ENCODE results near the gene NTNG1.

The NTNG1 gene

DNA sequence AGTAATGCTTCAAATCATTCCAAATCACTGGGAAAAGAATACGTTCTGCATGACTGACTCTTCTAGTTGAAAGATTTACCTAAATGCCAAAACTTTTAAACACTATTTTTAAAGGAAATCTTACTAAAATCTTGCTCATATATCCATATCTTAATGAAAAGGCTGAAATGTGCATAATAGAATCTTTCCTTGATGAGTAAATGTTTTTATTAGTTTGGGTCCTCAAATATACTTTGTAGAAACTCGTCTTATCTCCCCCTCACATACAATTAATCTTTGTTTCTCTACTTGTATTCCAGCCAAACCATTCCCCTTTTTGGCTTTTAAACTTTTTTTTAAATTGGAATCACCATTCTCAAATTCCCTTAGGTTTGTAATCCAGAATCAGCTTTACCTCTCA is 110.2 kb downstream of the NTNG1 start:
- H3K4me3 ChIP-seq (ENCODE audit: low read depth in 1 of 5, low read length in 5 of 5) = no peak overlapping the region
- no peaks in the 10 kb centered on the region for H3K27me3 ChIP-seq (ENCODE audit: control insufficient read depth in 5 of 5, insufficient read depth in 4 of 5, low read length in 5 of 5)
- H3K27ac ChIP-seq (ENCODE audit: low read depth, low read length) = no peak overlapping the region
- H3K9ac ChIP-seq (ENCODE audit: low read length in 5 of 5) = no peak overlapping the region
- no peaks in the 10 kb centered on the region for H3K4me1 ChIP-seq (ENCODE audit: control insufficient read depth in 5 of 5, insufficient read depth in 5 of 5, low read length in 5 of 5)
- no peaks in the 10 kb centered on the region for H3K36me3 ChIP-seq (ENCODE audit: control insufficient read depth in 5 of 5, insufficient read depth in 5 of 5, low read length in 5 of 5)
- H3K9me3 ChIP-seq (ENCODE audit: control insufficient read depth in 5 of 5, low read length in 5 of 5) = no peaks in the 10 kb centered on the region

GRCh38 chr1:107251839-107252238 is 111.0 kb downstream of the NTNG1 start:
- Histone ChIP-seq H3K36me3 (ENCODE audit: control insufficient read depth in 5 of 5, insufficient read depth in 5 of 5, low read length in 5 of 5) (no peaks in the 10 kb centered on the region), H3K9me3 (ENCODE audit: control insufficient read depth in 5 of 5, low read length in 5 of 5) (no peaks in the 10 kb centered on the region), H3K27me3 (ENCODE audit: control insufficient read depth in 5 of 5, insufficient read depth in 4 of 5, low read length in 5 of 5) (no peaks in the 10 kb centered on the region), H3K27ac (ENCODE audit: low read depth, low read length) (no peak overlapping the region), H3K4me1 (ENCODE audit: control insufficient read depth in 5 of 5, insufficient read depth in 5 of 5, low read length in 5 of 5) (no peaks in the 10 kb centered on the region), H3K4me3 (ENCODE audit: low read depth in 1 of 5, low read length in 5 of 5) (no peak overlapping the region), H3K9ac (ENCODE audit: low read length in 5 of 5) (no peak overlapping the region)

DNA sequence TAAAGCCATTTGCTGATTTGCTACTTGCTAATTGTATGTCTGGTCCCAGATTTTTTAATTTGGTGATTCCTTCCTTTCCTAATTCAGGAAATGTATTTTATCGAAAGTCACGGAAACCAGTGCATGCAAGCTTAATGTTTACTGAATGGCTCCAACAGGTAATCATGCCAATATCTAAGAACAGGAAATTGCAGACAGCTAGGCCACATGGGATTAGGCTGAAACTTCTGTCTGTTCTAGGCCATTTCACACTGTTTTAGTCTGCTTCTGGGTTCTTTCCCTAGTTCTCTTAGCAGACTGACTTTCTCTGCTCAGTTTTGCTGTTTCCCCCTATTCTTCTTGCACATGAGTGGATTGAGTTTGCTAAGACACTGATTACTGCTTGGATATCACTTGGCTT is 111.4 kb downstream of the NTNG1 start:
- no peak overlapping the region for H3K27ac ChIP-seq (ENCODE audit: low read depth, low read length)

GRCh38 chr1:107254306-107254705 is 113.5 kb downstream of the NTNG1 start:
- Histone ChIP-seq H3K4me1 (ENCODE audit: control insufficient read depth in 5 of 5, insufficient read depth in 5 of 5, low read length in 5 of 5) (no peaks in the 10 kb centered on the region), H3K9ac (ENCODE audit: low read length in 5 of 5) (no peak overlapping the region), H3K36me3 (ENCODE audit: control insufficient read depth in 5 of 5, insufficient read depth in 5 of 5, low read length in 5 of 5) (no peaks in the 10 kb centered on the region), H3K9me3 (ENCODE audit: control insufficient read depth in 5 of 5, low read length in 5 of 5) (no peaks in the 10 kb centered on the region), H3K4me3 (ENCODE audit: low read depth in 1 of 5, low read length in 5 of 5) (no peak overlapping the region), H3K27ac (ENCODE audit: low read depth, low read length) (no peak overlapping the region), H3K27me3 (ENCODE audit: control insufficient read depth in 5 of 5, insufficient read depth in 4 of 5, low read length in 5 of 5) (no peaks in the 10 kb centered on the region)

More for the DNA sequence above, 111.4 kb downstream of the NTNG1 start:
- no peaks in the 10 kb centered on the region for H3K27me3 ChIP-seq (ENCODE audit: control insufficient read depth in 5 of 5, insufficient read depth in 4 of 5, low read length in 5 of 5)
- H3K4me1 ChIP-seq (ENCODE audit: control insufficient read depth in 5 of 5, insufficient read depth in 5 of 5, low read length in 5 of 5) = no peaks in the 10 kb centered on the region
- H3K36me3 ChIP-seq (ENCODE audit: control insufficient read depth in 5 of 5, insufficient read depth in 5 of 5, low read length in 5 of 5) = no peaks in the 10 kb centered on the region
- H3K9ac ChIP-seq (ENCODE audit: low read length in 5 of 5) = no peak overlapping the region
- no peaks in the 10 kb centered on the region for H3K9me3 ChIP-seq (ENCODE audit: control insufficient read depth in 5 of 5, low read length in 5 of 5)
- no peak overlapping the region for H3K4me3 ChIP-seq (ENCODE audit: low read depth in 1 of 5, low read length in 5 of 5)

GRCh38 chr1:107255469-107255868 is 114.6 kb downstream of the NTNG1 start:
- Histone ChIP-seq H3K27ac (ENCODE audit: low read depth, low read length) (no peak overlapping the region), H3K4me3 (ENCODE audit: low read depth in 1 of 5, low read length in 5 of 5) (no peak overlapping the region), H3K27me3 (ENCODE audit: control insufficient read depth in 5 of 5, insufficient read depth in 4 of 5, low read length in 5 of 5) (no peaks in the 10 kb centered on the region), H3K4me1 (ENCODE audit: control insufficient read depth in 5 of 5, insufficient read depth in 5 of 5, low read length in 5 of 5) (no peaks in the 10 kb centered on the region), H3K36me3 (ENCODE audit: control insufficient read depth in 5 of 5, insufficient read depth in 5 of 5, low read length in 5 of 5) (no peaks in the 10 kb centered on the region), H3K9ac (ENCODE audit: low read length in 5 of 5) (no peak overlapping the region), H3K9me3 (ENCODE audit: control insufficient read depth in 5 of 5, low read length in 5 of 5) (no peaks in the 10 kb centered on the region)

GRCh38 chr1:107262467-107263286 is 121.8 kb downstream of the NTNG1 start:
- H3K27ac ChIP-seq (ENCODE audit: low read depth, low read length) = no peak overlapping the region
- H3K4me3 ChIP-seq (ENCODE audit: low read depth in 1 of 5, low read length in 5 of 5) = no peak overlapping the region
- no peaks in the 10 kb centered on the region for H3K36me3 ChIP-seq (ENCODE audit: control insufficient read depth in 5 of 5, insufficient read depth in 5 of 5, low read length in 5 of 5)
- H3K4me1 ChIP-seq (ENCODE audit: control insufficient read depth in 5 of 5, insufficient read depth in 5 of 5, low read length in 5 of 5) = no peaks in the 10 kb centered on the region
- H3K9ac ChIP-seq (ENCODE audit: low read length in 5 of 5) = no peak overlapping the region
- H3K27me3 ChIP-seq (ENCODE audit: control insufficient read depth in 5 of 5, insufficient read depth in 4 of 5, low read length in 5 of 5) = no peaks in the 10 kb centered on the region
- no peaks in the 10 kb centered on the region for H3K9me3 ChIP-seq (ENCODE audit: control insufficient read depth in 5 of 5, low read length in 5 of 5)

DNA sequence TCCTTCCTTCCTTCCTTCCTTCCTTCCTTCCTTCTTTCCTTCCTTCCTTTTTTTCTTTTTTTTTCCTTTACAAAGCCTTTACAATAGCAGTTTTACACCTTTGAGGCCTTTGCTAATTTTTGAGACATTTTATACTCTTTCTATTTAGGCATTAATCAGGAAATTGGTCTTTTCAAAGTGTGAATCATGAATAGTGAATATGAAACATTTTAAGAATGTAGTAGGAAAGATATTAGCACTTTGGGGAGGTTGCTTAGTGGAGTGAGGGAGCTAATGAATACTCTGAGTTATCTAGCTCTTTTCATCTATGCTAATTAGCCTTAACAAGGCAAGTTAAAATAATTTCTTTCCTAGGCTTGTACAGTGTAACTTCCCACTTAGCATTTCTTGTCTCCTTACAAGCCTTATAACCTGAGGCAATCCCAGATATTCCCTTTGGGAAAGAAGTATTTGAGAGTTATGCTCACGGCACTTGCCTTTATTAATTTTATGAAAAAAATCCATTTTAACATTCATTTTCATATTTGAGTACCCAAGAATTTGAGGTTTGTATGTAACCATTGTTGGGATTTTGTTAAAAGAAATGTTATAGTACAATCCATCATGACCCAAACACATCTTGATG is 122.6 kb downstream of the NTNG1 start:
- Histone ChIP-seq H3K27me3 (ENCODE audit: control insufficient read depth in 5 of 5, insufficient read depth in 4 of 5, low read length in 5 of 5) (no peaks in the 10 kb centered on the region), H3K36me3 (ENCODE audit: control insufficient read depth in 5 of 5, insufficient read depth in 5 of 5, low read length in 5 of 5) (no peaks in the 10 kb centered on the region), H3K4me1 (ENCODE audit: control insufficient read depth in 5 of 5, insufficient read depth in 5 of 5, low read length in 5 of 5) (no peaks in the 10 kb centered on the region), H3K9ac (ENCODE audit: low read length in 5 of 5) (no peak overlapping the region), H3K27ac (ENCODE audit: low read depth, low read length) (no peak overlapping the region), H3K9me3 (ENCODE audit: control insufficient read depth in 5 of 5, low read length in 5 of 5) (no peaks in the 10 kb centered on the region), H3K4me3 (ENCODE audit: low read depth in 1 of 5, low read length in 5 of 5) (no peak overlapping the region)

DNA sequence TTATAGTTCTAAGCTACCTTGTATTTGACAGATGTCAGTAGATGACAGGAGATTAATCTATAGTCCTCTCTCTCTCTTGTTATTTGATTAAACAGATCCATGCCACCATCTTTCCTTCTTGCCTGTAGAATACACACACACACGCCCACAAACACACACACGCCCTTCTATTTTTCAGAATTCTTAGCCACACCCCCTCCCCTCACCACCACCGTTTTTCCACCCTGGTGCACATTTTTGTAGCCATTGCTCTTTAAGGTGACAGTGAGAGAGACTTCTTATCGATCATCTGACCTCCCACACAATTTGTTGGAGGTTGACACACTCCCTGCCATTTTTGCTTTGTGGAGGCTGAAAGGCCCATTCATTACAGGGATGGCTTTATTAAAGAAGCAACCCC is 123.2 kb downstream of the NTNG1 start:
- H3K27ac ChIP-seq (ENCODE audit: low read depth, low read length) = no peak overlapping the region
- no peaks in the 10 kb centered on the region for H3K9me3 ChIP-seq (ENCODE audit: control insufficient read depth in 5 of 5, low read length in 5 of 5)
- no peaks in the 10 kb centered on the region for H3K36me3 ChIP-seq (ENCODE audit: control insufficient read depth in 5 of 5, insufficient read depth in 5 of 5, low read length in 5 of 5)
- no peak overlapping the region for H3K9ac ChIP-seq (ENCODE audit: low read length in 5 of 5)
- H3K4me1 ChIP-seq (ENCODE audit: control insufficient read depth in 5 of 5, insufficient read depth in 5 of 5, low read length in 5 of 5) = no peaks in the 10 kb centered on the region
- H3K27me3 ChIP-seq (ENCODE audit: control insufficient read depth in 5 of 5, insufficient read depth in 4 of 5, low read length in 5 of 5) = no peaks in the 10 kb centered on the region
- H3K4me3 ChIP-seq (ENCODE audit: low read depth in 1 of 5, low read length in 5 of 5) = no peak overlapping the region

- H3K27ac ChIP-seq (ENCODE audit: low read depth, low read length) = no peak overlapping the region
- no peaks in the 10 kb centered on the region for H3K36me3 ChIP-seq (ENCODE audit: control insufficient read depth in 5 of 5, insufficient read depth in 5 of 5, low read length in 5 of 5)
- H3K27me3 ChIP-seq (ENCODE audit: control insufficient read depth in 5 of 5, insufficient read depth in 4 of 5, low read length in 5 of 5) = no peaks in the 10 kb centered on the region
- H3K9me3 ChIP-seq (ENCODE audit: control insufficient read depth in 5 of 5, low read length in 5 of 5) = no peaks in the 10 kb centered on the region
- no peak overlapping the region for H3K9ac ChIP-seq (ENCODE audit: low read length in 5 of 5)
- H3K4me1 ChIP-seq (ENCODE audit: control insufficient read depth in 5 of 5, insufficient read depth in 5 of 5, low read length in 5 of 5) = no peaks in the 10 kb centered on the region
- H3K4me3 ChIP-seq (ENCODE audit: low read depth in 1 of 5, low read length in 5 of 5) = no peak overlapping the region
Observed at GRCh38 chr1:107264561-107264960, 123.7 kb downstream of the NTNG1 start.

- no peaks in the 10 kb centered on the region for H3K27me3 ChIP-seq (ENCODE audit: control insufficient read depth in 5 of 5, insufficient read depth in 4 of 5, low read length in 5 of 5)
- no peaks in the 10 kb centered on the region for H3K9me3 ChIP-seq (ENCODE audit: control insufficient read depth in 5 of 5, low read length in 5 of 5)
- no peaks in the 10 kb centered on the region for H3K36me3 ChIP-seq (ENCODE audit: control insufficient read depth in 5 of 5, insufficient read depth in 5 of 5, low read length in 5 of 5)
- H3K4me1 ChIP-seq (ENCODE audit: control insufficient read depth in 5 of 5, insufficient read depth in 5 of 5, low read length in 5 of 5) = no peaks in the 10 kb centered on the region
- no peak overlapping the region for H3K4me3 ChIP-seq (ENCODE audit: low read depth in 1 of 5, low read length in 5 of 5)
- no peak overlapping the region for H3K9ac ChIP-seq (ENCODE audit: low read length in 5 of 5)
- H3K27ac ChIP-seq (ENCODE audit: low read depth, low read length) = no peak overlapping the region
Observed at GRCh38 chr1:107267489-107267888, 126.7 kb downstream of the NTNG1 start.
